Pericardium fibroblast (primary cell): Measurements from ENCODE around the gene CRYGB. TPM values are rescaled to one million over a fixed set of nuclear protein-coding genes. Genes with fewer than 3 reads are reported as not detected.

ENCODE experiments used
- total RNA-seq: library from RNA; depleted of rRNA; stranded (reverse); fragments of >200 nt; gene quantifications from 2 replicates; pipeline ENCODE4 v1.2.3, GENCODE V29; 2015

Gene CRYGB
- not detected in 2 replicates for total RNA-seq

GRCh38 chr2:208146006-208146405 lies at the start of gene CRYGB:
CRYGB (minus strand) TSS chr2:208146158; CDS start chr2:208146120, 38 bp downstream.

GRCh38 chr2:208189810-208190503 lies 44.0 kb upstream of the CRYGB start, which contains the start of gene C2orf80:
C2orf80 (minus strand) TSS chr2:208190030; CDS start chr2:208186986, 3,044 bp downstream.

GRCh38 chr2:208163489-208163888 lies 17.5 kb upstream of the CRYGB start, which contains the start of gene CRYGA:
CRYGA (minus strand) TSS chr2:208163589; CDS start chr2:208163556, 33 bp downstream.

GRCh38 chr2:208129744-208130711 lies 15.9 kb downstream of the CRYGB start, which contains the start of gene CRYGC:
CRYGC (minus strand) TSS chr2:208129828; CDS start chr2:208129792, 36 bp downstream.

GRCh38 chr2:208124013-208124715 lies 21.8 kb downstream of the CRYGB start, which contains the start of gene CRYGD:
CRYGD (minus strand) TSS chr2:208124524; CDS start chr2:208124473, 51 bp downstream.

Other genes with a start within 250 kb of the CRYGB start
- gene PLEKHM3, start 120.6 kb downstream of the CRYGB start, total RNA-seq, result 4.9 and 8.7 TPM in 2 replicates
- not detected in 2 replicates for gene CRYGD, start 21.6 kb downstream of the CRYGB start, total RNA-seq
- not detected in 2 replicates for gene CRYGC, start 16.3 kb downstream of the CRYGB start, total RNA-seq
- gene CRYGA, start 17.4 kb upstream of the CRYGB start, total RNA-seq, result not detected in 2 replicates
- gene C2orf80, start 43.9 kb upstream of the CRYGB start, total RNA-seq, result not detected in 2 replicates
- gene IDH1, start 108.9 kb upstream of the CRYGB start, total RNA-seq, result 160 and 175 TPM in 2 replicates
- gene PIKFYVE, start 120.1 kb upstream of the CRYGB start, total RNA-seq, result 16.8 and 28.1 TPM in 2 replicates